Ectodermal cell (in vitro differentiated cells): ENCODE data around the gene ATG13.

Source experiments
- H3K27ac ChIP-seq: 2 replicates; pipeline ENCODE4 v1.7.0; 2013; ENCODE audit warnings: mild to moderate bottlenecking, low read depth, low read length; ENCODE audit not compliant: insufficient read depth, poor library complexity, severe bottlenecking
- H3K27me3 ChIP-seq: 2 replicates; pipeline ENCODE4 v1.7.0; 2013; ENCODE audit warnings: mild to moderate bottlenecking, low read length; ENCODE audit not compliant: insufficient read depth, control insufficient read depth, poor library complexity, severe bottlenecking
- H3K36me3 ChIP-seq: one replicate; pipeline ENCODE4 v1.7.0; 2013; ENCODE audit warnings: low read length; ENCODE audit not compliant: control insufficient read depth, insufficient read depth
- H3K4me1 ChIP-seq: one replicate; pipeline ENCODE4 v1.7.0; 2013; ENCODE audit warnings: low read length; ENCODE audit not compliant: control insufficient read depth, insufficient read depth
- H3K4me3 ChIP-seq: 2 replicates; pipeline ENCODE4 v1.7.0; 2013; ENCODE audit warnings: low read depth, low read length, control low read depth; ENCODE audit not compliant: insufficient read depth
- H3K9me3 ChIP-seq: 2 replicates; pipeline ENCODE4 v1.7.0; 2013; ENCODE audit warnings: mild to moderate bottlenecking, low read length, moderate library complexity; ENCODE audit not compliant: control insufficient read depth
- WGBS, 2 experiments: methylation state at CpG; one replicate each; pipeline ENCODE4 v1.1.7; 2013; ENCODE audit warnings: missing lambda C conversion rate in 2 of 2; 5-methylcytosine and 5-hydroxymethylcytosine counted together

ATG13 gene

DNA sequence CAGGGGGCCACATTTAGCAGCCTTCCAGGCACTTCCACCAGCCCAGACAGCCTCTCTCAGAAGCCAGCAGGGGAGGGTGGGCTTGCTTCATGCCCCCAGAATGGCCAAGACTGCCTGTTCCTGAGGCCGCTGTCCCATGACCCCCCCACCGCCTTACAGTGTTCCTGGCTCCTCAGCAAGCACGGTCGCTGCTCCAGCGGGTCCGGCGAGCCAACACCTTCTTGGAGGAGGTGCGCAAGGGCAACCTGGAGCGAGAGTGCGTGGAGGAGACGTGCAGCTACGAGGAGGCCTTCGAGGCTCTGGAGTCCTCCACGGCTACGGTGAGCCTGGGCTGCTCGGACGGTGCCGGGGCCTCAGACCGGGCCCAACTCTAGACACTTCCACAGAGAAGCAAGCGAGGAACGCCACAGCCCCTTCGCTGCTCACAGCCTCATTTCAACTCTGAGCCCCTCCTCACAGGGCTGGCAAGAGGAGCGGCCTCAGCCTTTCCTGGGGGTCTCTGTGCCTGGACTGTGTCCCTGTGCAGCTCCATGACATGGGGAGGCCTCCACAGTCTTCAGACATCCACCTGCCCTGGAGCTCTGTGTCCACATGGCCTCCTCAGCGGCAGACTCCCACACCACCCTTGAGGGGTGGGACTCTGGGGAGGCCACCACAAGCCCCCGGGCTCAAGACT, 102.3 kb downstream of the ATG13 start:
- H3K4me3 ChIP-seq: no peak overlapping the region
- peak overlapping the region; percentile 26 for H3K27ac ChIP-seq
- H3K4me1 ChIP-seq: no peaks in the 10 kb centered on the region
- H3K9me3 ChIP-seq: no peaks in the 10 kb centered on the region
- WGBS, 2 experiments: 92 to 93% methylated on average over 25 of the region's 25 CpGs
- H3K36me3 ChIP-seq: no peaks in the 10 kb centered on the region
- H3K27me3 ChIP-seq: no peaks in the 10 kb centered on the region

DNA sequence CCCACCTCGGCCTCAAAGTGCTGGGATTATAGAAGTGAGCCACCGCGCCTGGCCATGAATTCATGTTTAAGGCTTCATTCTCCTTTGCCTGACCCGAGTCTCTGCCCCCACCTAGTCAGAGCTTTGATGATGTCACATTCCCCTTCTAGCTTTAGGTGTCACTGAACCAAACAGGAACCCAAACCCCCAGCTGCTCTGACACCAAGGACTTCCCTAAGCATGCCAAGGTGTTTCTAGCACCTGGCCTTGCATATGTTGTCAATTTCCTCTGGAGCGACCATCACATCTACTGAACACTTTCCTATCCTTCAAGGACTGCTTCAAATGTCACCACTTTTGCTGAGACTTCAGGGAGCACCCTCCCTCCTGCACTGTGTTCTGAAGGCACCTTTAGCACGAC, 103.9 kb downstream of the ATG13 start:
- 89 to 90% methylated on average over 6 of the region's 6 CpGs for WGBS, 2 experiments
- Histone ChIP-seq H3K4me3 (no peak overlapping the region), H3K4me1 (no peaks in the 10 kb centered on the region), H3K27ac (no peak overlapping the region), H3K27me3 (no peaks in the 10 kb centered on the region), H3K9me3 (no peaks in the 10 kb centered on the region), H3K36me3 (no peaks in the 10 kb centered on the region)

DNA sequence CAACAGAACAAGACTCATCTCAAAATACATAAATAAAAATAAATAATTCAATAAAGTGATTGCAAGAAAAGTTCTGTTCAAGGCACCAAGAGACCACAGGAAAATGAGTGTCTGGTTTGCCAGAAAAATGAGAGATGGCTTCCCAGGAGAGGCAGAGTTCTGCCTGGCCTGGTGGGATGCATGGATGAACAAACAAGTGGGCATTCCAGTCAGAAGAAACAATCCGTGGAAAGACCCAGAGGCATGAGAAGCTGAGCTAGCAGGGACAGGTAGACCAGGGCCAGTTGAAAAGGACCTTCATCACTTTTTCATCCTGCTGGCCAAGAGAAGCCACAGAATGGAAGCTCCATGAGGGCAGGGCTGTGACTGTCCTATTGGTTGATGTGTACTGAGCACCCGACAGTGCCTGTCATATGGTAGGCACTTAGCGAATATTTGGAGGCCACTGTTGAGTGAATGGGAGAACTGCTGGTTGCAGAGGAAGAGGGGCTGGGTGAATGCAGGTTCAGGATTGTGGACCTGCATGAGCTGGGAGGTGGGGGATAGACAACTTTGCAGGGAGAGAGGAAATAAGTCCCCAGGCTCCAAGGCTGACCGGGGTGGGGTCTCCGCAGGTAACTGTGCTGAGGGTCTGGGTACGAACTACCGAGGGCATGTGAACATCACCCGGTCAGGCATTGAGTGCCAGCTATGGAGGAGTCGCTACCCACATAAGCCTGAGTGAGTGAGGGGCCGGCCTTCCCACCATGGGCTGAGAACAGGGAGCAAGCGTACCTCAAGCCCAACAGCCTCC, 105.4 kb downstream of the ATG13 start:
- Histone ChIP-seq H3K27me3 (no peaks in the 10 kb centered on the region), H3K9me3 (no peaks in the 10 kb centered on the region), H3K4me1 (no peaks in the 10 kb centered on the region), H3K4me3 (no peak overlapping the region), H3K27ac (no peak overlapping the region), H3K36me3 (no peaks in the 10 kb centered on the region)
- WGBS, 2 experiments: 93 to 97% methylated on average over 11 of the region's 11 CpGs

DNA sequence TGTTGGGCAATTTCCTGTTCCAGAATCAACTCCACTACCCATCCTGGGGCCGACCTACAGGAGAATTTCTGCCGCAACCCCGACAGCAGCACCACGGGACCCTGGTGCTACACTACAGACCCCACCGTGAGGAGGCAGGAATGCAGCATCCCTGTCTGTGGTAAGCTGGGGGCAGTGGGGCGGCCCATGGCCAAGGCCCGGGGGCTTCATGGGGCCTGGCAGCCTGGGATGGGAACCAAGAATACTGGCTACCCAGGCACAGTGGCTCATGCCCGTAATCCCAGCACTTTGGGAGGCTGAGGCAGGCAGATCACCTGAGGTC, 106.0 kb downstream of the ATG13 start:
- no peaks in the 10 kb centered on the region for H3K27me3 ChIP-seq
- no peaks in the 10 kb centered on the region for H3K36me3 ChIP-seq
- no peaks in the 10 kb centered on the region for H3K9me3 ChIP-seq
- 84 to 85% methylated on average over 8 of the region's 8 CpGs for WGBS, 2 experiments
- no peak overlapping the region for H3K27ac ChIP-seq
- no peaks in the 10 kb centered on the region for H3K4me1 ChIP-seq
- no peak overlapping the region for H3K4me3 ChIP-seq

DNA sequence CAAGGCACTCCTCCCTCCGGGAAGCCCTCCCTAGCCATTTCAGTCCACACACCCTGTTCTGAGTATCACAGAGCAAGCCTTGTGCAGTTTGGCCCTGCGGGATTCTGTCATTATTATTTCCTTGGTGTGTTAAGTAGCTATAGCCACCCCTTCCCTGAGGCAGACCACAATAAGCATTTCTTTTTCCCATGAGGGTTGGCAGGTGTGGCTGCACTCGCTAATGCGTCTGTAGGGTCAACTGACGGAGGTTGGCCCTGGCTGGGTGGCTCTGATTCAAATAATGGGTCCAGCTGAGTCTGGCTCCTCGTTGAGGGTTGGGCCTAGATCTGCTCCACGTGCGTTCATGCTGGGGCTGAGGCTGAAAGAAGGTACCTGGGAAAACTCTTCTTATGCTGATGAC, 106.7 kb downstream of the ATG13 start:
- no peak overlapping the region for H3K4me3 ChIP-seq
- no peaks in the 10 kb centered on the region for H3K27me3 ChIP-seq
- no peak overlapping the region for H3K27ac ChIP-seq
- H3K4me1 ChIP-seq: no peaks in the 10 kb centered on the region
- no peaks in the 10 kb centered on the region for H3K36me3 ChIP-seq
- no peaks in the 10 kb centered on the region for H3K9me3 ChIP-seq
- 70 to 73% methylated on average over 8 of the region's 8 CpGs for WGBS, 2 experiments
